Breast epithelium (tissue), 3 donors: ENCODE measurements around the gene ZNF662.

Source experiments
- CTCF ChIP-seq, 3 donors: fragments of 450-650 bp; IDR thresholded peaks; one replicate each; pipeline ENCODE4 v1.5.1; 2016 to 2017; ENCODE audit warnings: antibody characterized with exemption in 3 of 3, mild to moderate bottlenecking in 3 of 3, moderate library complexity in 3 of 3
- POLR2A ChIP-seq: fragments of 450-650 bp; IDR thresholded peaks from one replicate; pipeline ENCODE4 v1.6.1; 2016; ENCODE audit warnings: antibody characterized with exemption, mild to moderate bottlenecking, moderate library complexity

DNA sequence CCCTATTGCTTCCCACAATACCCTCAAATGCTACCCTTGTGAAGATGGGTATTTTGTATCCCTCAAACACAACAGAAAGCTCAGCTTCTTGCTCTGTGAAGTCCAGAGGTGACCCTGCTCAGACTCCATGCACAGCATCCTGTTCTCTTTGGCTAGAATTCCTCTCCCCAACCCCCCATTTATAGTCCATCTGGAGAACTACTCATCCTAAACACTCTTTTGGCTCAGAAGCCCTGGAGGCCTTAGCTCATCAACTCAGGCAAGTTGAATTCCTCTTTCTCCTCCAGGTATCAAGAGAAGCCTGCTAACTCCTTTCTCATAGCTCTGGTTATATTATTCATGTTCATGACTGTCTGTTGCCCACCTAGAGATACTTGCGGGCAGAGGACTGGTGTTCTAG lies 54.8 kb downstream of the ZNF662 start:
- TF ChIP-seq CTCF (IDR thresholded peaks at IDR 0.05) (no peak), POLR2A (no peak)
